Right lobe of liver (tissue), 6 donors: ENCODE data around the gene KIRREL3. TPM values are rescaled to one million over a fixed set of nuclear protein-coding genes. Genes with fewer than 3 reads are reported as not detected.

Experiments used
- ATAC-seq, 4 donors: fragments of 200-7000 bp; cut with Tn5 transposase; one replicate each; pipeline ENCODE4 v1.9.1; 2020; ENCODE audit warnings: mild to moderate bottlenecking in 4 of 4, moderate library complexity in 4 of 4
- DNase-seq, 3 donors: peaks; one replicate each; pipeline ENCODE4 v3.0.0-alpha.2; 2020
- H3K27ac ChIP-seq, 3 donors: fragments of 200-600 bp; one replicate each; pipeline ENCODE4 v1.8.0; 2022
- H3K27me3 ChIP-seq, 2 donors: fragments of 200-600 bp; one replicate each; pipeline ENCODE4 v1.8.0; 2022
- H3K36me3 ChIP-seq, 4 donors: fragments of 200-600 bp; sonication (generic) in 1 of 4; one replicate each; pipeline versions ENCODE4 v1.5.1 to v1.8.0; 2017 to 2022; ENCODE audit warnings: control low read depth in 1 of 4
- H3K4me1 ChIP-seq, 4 donors: fragments of 200-600 bp; sonication (generic) in 1 of 4; one replicate each; pipeline versions ENCODE4 v1.5.1 to v1.8.0; 2017 to 2022; ENCODE audit warnings: control low read depth in 1 of 4
- H3K4me3 ChIP-seq, 3 donors: fragments of 200-600 bp; one replicate each; pipeline ENCODE4 v1.8.0; 2022
- H3K9me3 ChIP-seq, 4 donors: fragments of 200-600 bp; sonication (generic) in 1 of 4; one replicate each; pipeline versions ENCODE4 v1.5.1 to v1.8.0; 2017 to 2022; ENCODE audit warnings: control low read depth in 1 of 4
- CTCF ChIP-seq, 4 donors: fragments of 200-600 bp in 3 of 4; fragments of 450-650 bp in 1 of 4; IDR thresholded peaks; one replicate each; pipeline versions ENCODE4 v1.5.1 to v1.8.0; 2016 to 2022; ENCODE audit warnings: antibody characterized with exemption in 4 of 4, mild to moderate bottlenecking in 2 of 4
- POLR2A ChIP-seq: fragments of 450-650 bp; IDR thresholded peaks from one replicate; pipeline ENCODE4 v1.6.1; 2017; ENCODE audit warnings: antibody characterized with exemption, mild to moderate bottlenecking
- WGBS: methylation state at CpG from one replicate; pipeline ENCODE4 v1.1.6; 2018; ENCODE audit warnings: low coverage, low lambda C conversion rate; ENCODE audit not compliant: insufficient coverage; ENCODE audit errors: missing lambda C conversion rate; 5-methylcytosine and 5-hydroxymethylcytosine counted together
- intact Hi-C, 2 donors: fragments of 100-400 bp; cut with DNase I; formaldehyde crosslinking; loops; one replicate each; pipeline versions ENCODE4 v1.11.2 to v1.14.1; 2022
- total RNA-seq, 6 experiments: library from RNA; depleted of rRNA in 2 of 6; stranded (reverse); fragments of >200 nt in 2 of 6; fragmentation: NEBNext Ultra II Directional in 3 of 6; extraction: Animal tissue kit (Norgen Biotek cat#: 25700) in 3 of 6; gene quantifications; one replicate each; pipeline versions ENCODE4 v1.1.0 to v1.2.4, GENCODE V29; 2016 to 2023
- donor health status: DM: no; HTN: yes; CAD: no.
- donor health status: DM: no; HTN: no; CAD: no.
- donor health status: DM: no; HTN: no; CAD: no.
- donor health status: DM: no; HTN: yes; CAD: no.
- donor health status: DM: no; HTN: yes; CAD: no.

Gene KIRREL3
- total RNA-seq, 6 experiments from 2014 or later: not detected

- ATAC-seq (no peak), DNase-seq (no peak)
- Histone ChIP-seq H3K27ac (no peak overlapping the region), H3K36me3 (no peaks in the 10 kb centered on the region), H3K9me3 (no peaks in the 10 kb centered on the region), H3K4me3 (no peak overlapping the region), H3K27me3 (no peaks in the 10 kb centered on the region), H3K4me1 (peaks cover 0 to 4% (median 2%) of the 10 kb centered on the region in 4 donors)
- TF ChIP-seq CTCF (IDR thresholded peaks at IDR 0.05) (no peak), POLR2A (no peak)
- WGBS: 82% methylated on average over 2 of the region's 2 CpGs
- intact Hi-C loops: no loop called here
These were observed 516.3 kb downstream of the KIRREL3 start for GRCh38 chr11:126484266-126484665.

GRCh38 chr11:126483621-126484195 lies 516.9 kb downstream of the KIRREL3 start:
- ATAC-seq: no peak
- Histone ChIP-seq H3K4me1 (peaks cover 0 to 4% (median 2%) of the 10 kb centered on the region in 4 donors), H3K4me3 (no peak overlapping the region), H3K36me3 (no peaks in the 10 kb centered on the region), H3K9me3 (no peaks in the 10 kb centered on the region), H3K27ac (no peak overlapping the region), H3K27me3 (no peaks in the 10 kb centered on the region)
- intact Hi-C loops: no loop called here
- WGBS: 76% methylated on average over 3 of the region's 4 CpGs
- no peak for DNase-seq
- TF ChIP-seq CTCF (IDR thresholded peaks at IDR 0.05) (no peak), POLR2A (no peak)

- intact Hi-C loops: no loop called here
- H3K27ac ChIP-seq: no peak overlapping the region
- no peak for DNase-seq
- no peaks in the 10 kb centered on the region for H3K36me3 ChIP-seq
- 64% methylated on average over 2 of the region's 5 CpGs for WGBS
- no peak overlapping the region for H3K4me3 ChIP-seq
- no peak for ATAC-seq
- peaks cover 0 to 4% (median 2%) of the 10 kb centered on the region in 4 donors for H3K4me1 ChIP-seq
- no peaks in the 10 kb centered on the region for H3K27me3 ChIP-seq
- no peaks in the 10 kb centered on the region for H3K9me3 ChIP-seq
- TF ChIP-seq POLR2A (no peak), CTCF (IDR thresholded peaks at IDR 0.05) (no peak)
These were observed 517.9 kb downstream of the KIRREL3 start for GRCh38 chr11:126482586-126483108.

- no peaks in the 10 kb centered on the region for H3K36me3 ChIP-seq
- no peak overlapping the region for H3K27ac ChIP-seq
- no peak for DNase-seq
- no peaks in the 10 kb centered on the region for H3K9me3 ChIP-seq
- H3K27me3 ChIP-seq: no peaks in the 10 kb centered on the region
- intact Hi-C loops: no loop called here
- no peak for ATAC-seq
- TF ChIP-seq POLR2A (no peak), CTCF (IDR thresholded peaks at IDR 0.05) (no peak)
- no peak overlapping the region for H3K4me3 ChIP-seq
- WGBS: 67% methylated on average over 5 of the region's 5 CpGs
- H3K4me1 ChIP-seq: peaks cover 0 to 4% (median 2%) of the 10 kb centered on the region in 4 donors
These were observed 519.3 kb downstream of the KIRREL3 start for GRCh38 chr11:126481303-126481680.
